ENCODE results near the gene THSD4. TPM values are rescaled to one million over a fixed set of nuclear protein-coding genes. Genes with fewer than 3 reads are reported as not detected.

The THSD4 gene
- total RNA-seq, 1 donor from 2014 or later = 1.4 TPM

DNA sequence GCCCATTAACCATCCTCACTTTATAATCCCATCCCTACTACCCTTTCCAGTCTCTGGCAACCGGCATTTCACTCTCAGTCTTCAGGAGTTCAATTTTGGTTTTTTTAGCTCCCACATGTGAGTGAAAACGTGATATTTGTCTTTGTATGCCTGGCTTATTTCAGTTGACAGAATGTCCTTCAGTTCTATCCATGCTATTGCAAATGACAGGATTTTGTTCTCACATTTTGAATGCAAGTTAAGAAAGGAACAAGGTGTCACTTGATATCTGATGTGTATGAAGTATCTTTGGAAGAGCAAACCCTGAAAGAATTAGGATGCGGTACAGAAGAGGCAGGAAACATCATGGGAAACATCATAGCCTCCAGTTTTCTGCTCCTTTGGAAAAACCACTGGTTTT, 298.1 kb downstream of the THSD4 start:
- H3K4me1 Mint-ChIP-seq = peaks cover 3% of the 10 kb centered on the region
- DNase-seq (ENCODE audit: low read depth, low spot score) = no peak
- TF ChIP-seq CTCF (conservative IDR thresholded peaks at IDR 0.05) = no peak
- H3K36me3 Mint-ChIP-seq (ENCODE audit: low read depth) = no peaks in the 10 kb centered on the region
- no peak overlapping the region for H3K4me3 Mint-ChIP-seq
- peaks cover 4% of the 10 kb centered on the region for H3K9me3 Mint-ChIP-seq
- H3K27ac Mint-ChIP-seq (ENCODE audit: unreplicated experiment) = no peak overlapping the region
- no peaks in the 10 kb centered on the region for H3K27me3 Mint-ChIP-seq (ENCODE audit: low read depth)

DNA sequence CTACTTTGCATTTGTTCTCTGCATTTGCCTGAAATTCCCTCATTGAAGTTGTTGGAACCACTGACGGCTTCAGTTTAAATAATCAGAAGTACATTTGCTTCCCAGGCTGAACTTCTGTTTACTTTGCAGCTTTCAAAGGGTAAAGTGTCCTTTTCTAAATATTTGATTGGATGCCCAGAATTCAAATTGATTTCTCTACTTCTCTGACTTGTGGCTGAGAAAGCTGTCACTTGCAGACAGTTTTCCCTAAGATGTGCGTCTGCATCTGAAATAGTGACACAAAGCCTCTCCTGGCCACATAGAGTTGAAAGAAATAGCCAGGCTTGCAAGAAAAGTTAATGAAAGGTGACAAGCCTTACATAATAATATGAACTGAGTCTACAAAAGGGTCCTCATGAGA, 299.6 kb downstream of the THSD4 start:
- Mint-ChIP-seq H3K4me3 (no peak overlapping the region), H3K36me3 (ENCODE audit: low read depth) (no peaks in the 10 kb centered on the region), H3K27ac (ENCODE audit: unreplicated experiment) (no peak overlapping the region), H3K9me3 (peaks cover 4% of the 10 kb centered on the region), H3K27me3 (ENCODE audit: low read depth) (peaks cover under 1% of the 10 kb centered on the region), H3K4me1 (peaks cover 3% of the 10 kb centered on the region)
- no peak for DNase-seq (ENCODE audit: low read depth, low spot score)
- TF ChIP-seq CTCF (conservative IDR thresholded peaks at IDR 0.05) = no peak

DNA sequence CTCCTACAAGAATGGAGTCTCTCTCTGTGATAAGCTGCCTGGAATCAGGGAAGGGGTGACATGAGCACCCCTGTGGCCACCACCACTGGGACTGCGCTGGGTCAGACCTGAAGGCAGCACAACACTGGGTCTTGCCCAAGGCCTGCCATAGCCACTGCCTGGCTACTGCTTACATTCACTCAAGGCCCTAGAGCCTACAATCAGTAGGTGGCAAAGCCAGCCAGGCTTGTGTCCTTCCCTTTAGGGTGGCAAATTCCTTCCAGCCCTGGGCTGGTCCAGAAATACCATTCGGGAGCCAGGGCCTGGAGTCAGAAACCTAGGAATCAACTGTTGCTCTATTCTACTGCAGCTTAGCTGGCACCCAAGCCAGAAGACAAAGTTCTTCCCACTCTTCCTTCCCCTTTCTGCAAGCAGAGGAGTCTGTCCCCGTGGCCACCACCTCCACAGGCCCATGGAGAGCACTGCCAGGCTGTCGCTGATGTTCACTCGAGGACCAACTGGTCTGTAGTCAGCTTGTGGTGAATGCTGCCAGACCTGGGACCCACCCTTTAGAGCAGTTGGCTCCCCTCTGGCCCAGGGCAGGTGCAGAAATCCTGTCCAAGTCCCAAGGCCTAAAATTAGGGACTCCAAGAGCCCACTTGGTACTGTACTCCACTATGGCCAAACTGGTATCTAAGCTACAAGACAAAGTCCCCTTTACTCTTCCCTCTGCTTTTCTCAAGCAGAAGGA, 307.4 kb downstream of the THSD4 start:
- Mint-ChIP-seq H3K9me3 (no peaks in the 10 kb centered on the region), H3K27ac (ENCODE audit: unreplicated experiment) (no peak overlapping the region), H3K4me3 (no peak overlapping the region), H3K27me3 (ENCODE audit: low read depth) (peaks cover 2% of the 10 kb centered on the region), H3K36me3 (ENCODE audit: low read depth) (no peaks in the 10 kb centered on the region), H3K4me1 (no peaks in the 10 kb centered on the region)
- TF ChIP-seq CTCF (conservative IDR thresholded peaks at IDR 0.05) = no peak
- no peak for DNase-seq (ENCODE audit: low read depth, low spot score)

DNA sequence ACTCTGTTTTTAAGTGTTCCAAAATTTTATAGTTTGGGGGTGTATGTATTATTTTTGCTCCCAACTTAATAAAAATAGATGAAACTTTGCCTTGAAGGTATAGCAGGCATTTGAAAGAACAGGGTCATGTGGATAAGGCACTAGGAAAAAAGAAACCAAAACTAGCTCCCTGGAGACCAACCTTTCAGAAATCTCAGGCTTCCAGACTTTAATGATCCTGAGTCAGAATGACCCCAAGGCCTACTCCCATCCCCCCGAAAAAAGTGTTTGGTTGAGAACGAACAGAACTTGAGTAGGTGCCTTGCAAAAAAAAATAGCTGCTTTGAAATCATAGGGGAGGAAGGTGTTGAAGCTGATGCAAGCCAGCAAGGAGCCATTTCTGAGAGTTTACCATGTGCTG, 309.5 kb downstream of the THSD4 start:
- no peak for DNase-seq (ENCODE audit: low read depth, low spot score)
- Mint-ChIP-seq H3K27ac (ENCODE audit: unreplicated experiment) (no peak overlapping the region), H3K27me3 (ENCODE audit: low read depth) (peaks cover 2% of the 10 kb centered on the region), H3K9me3 (no peaks in the 10 kb centered on the region), H3K4me3 (no peak overlapping the region), H3K36me3 (ENCODE audit: low read depth) (no peaks in the 10 kb centered on the region), H3K4me1 (no peaks in the 10 kb centered on the region)
- no peak for TF ChIP-seq CTCF (conservative IDR thresholded peaks at IDR 0.05)

- Mint-ChIP-seq H3K4me1 (no peaks in the 10 kb centered on the region), H3K36me3 (ENCODE audit: low read depth) (no peaks in the 10 kb centered on the region), H3K27ac (ENCODE audit: unreplicated experiment) (no peak overlapping the region), H3K9me3 (no peaks in the 10 kb centered on the region), H3K27me3 (ENCODE audit: low read depth) (no peaks in the 10 kb centered on the region), H3K4me3 (no peak overlapping the region)
- TF ChIP-seq CTCF (conservative IDR thresholded peaks at IDR 0.05) = no peak
- DNase-seq (ENCODE audit: low read depth, low spot score) = no peak
These were observed 310.1 kb downstream of the THSD4 start for GRCh38 chr15:71425388-71425787.
